GM23338 (cell line): ENCODE results near the gene ALPL. TPM values are rescaled to one million over a fixed set of nuclear protein-coding genes. Genes with fewer than 3 reads are reported as not detected.
A peak's percentile ranks its signal among the peaks of the same experiment; 100 is the strongest.

Experiments used
- ATAC-seq: fragments of 200-7000 bp; cut with Tn5 transposase; 3 replicates; pipeline ENCODE4 v1.9.1; 2020
- DNase-seq: peaks from one replicate; pipeline ENCODE4 v3.0.0-alpha.2; 2015; ENCODE audit warnings: low spot score
- H2AFZ ChIP-seq: fragments of 200-600 bp; sonication (generic); 2 replicates; pipeline ENCODE4 v1.8.0; 2016; ENCODE audit warnings: antibody characterized with exemption, mild to moderate bottlenecking, moderate library complexity
- H3F3A ChIP-seq: fragments of 200-600 bp; sonication (generic); replicated peaks from 2 replicates; pipeline ENCODE4 v1.8.0; 2017; ENCODE audit warnings: antibody characterized with exemption, mixed run types, low read depth
- H3K27ac ChIP-seq: fragments of 200-600 bp; sonication (generic); 2 replicates; pipeline ENCODE4 v1.6.1; 2016; ENCODE audit warnings: low read depth
- H3K27me3 ChIP-seq: fragments of 200-600 bp; sonication (generic); 2 replicates; pipeline ENCODE4 v1.8.0; 2016; ENCODE audit warnings: mild to moderate bottlenecking, mixed run types, moderate library complexity; ENCODE audit not compliant: insufficient read depth
- H3K36me3 ChIP-seq: fragments of 200-600 bp; sonication (generic); 2 replicates; pipeline ENCODE4 v1.8.0; 2016; ENCODE audit warnings: mild to moderate bottlenecking; ENCODE audit not compliant: insufficient read depth
- H3K4me1 ChIP-seq: fragments of 200-600 bp; sonication (generic); 2 replicates; pipeline ENCODE4 v1.8.0; 2016; ENCODE audit warnings: mild to moderate bottlenecking, moderate library complexity; ENCODE audit not compliant: insufficient read depth
- H3K4me2 ChIP-seq: fragments of 200-600 bp; sonication (generic); 2 replicates; pipeline ENCODE4 v1.7.1; 2017; ENCODE audit warnings: mixed run types
- H3K4me3 ChIP-seq: fragments of 200-600 bp; sonication (generic); 2 replicates; pipeline ENCODE4 v1.6.1; 2016; ENCODE audit warnings: mixed run types
- H3K79me2 ChIP-seq: fragments of 200-600 bp; sonication (generic); replicated peaks from 2 replicates; pipeline ENCODE4 v1.8.0; 2017; ENCODE audit warnings: mild to moderate bottlenecking; ENCODE audit not compliant: insufficient read depth
- H3K9me2 ChIP-seq: fragments of 200-600 bp; sonication (generic); 2 replicates; pipeline ENCODE4 v1.8.0; 2017; ENCODE audit not compliant: insufficient read depth
- H4K20me1 ChIP-seq: fragments of 200-600 bp; sonication (generic); replicated peaks from 2 replicates; pipeline ENCODE4 v1.8.0; 2017; ENCODE audit warnings: mild to moderate bottlenecking; ENCODE audit not compliant: insufficient read depth
- H3K27ac Mint-ChIP-seq: 2 replicates; pipeline ENCODE4 v1.8.0; 2020; ENCODE audit warnings: inconsistent platforms, mild to moderate bottlenecking, moderate library complexity, mixed read lengths
- H3K27me3 Mint-ChIP-seq: 3 replicates; pipeline ENCODE4 v1.8.0; 2022; ENCODE audit warnings: low read depth, mild to moderate bottlenecking, moderate library complexity, mixed read lengths, inconsistent platforms; ENCODE audit not compliant: insufficient read depth, poor library complexity
- H3K36me3 Mint-ChIP-seq: 3 replicates; pipeline ENCODE4 v1.8.0; 2021; ENCODE audit warnings: low read depth, mild to moderate bottlenecking, inconsistent platforms, moderate library complexity, mixed read lengths
- H3K4me1 Mint-ChIP-seq: 3 replicates; pipeline ENCODE4 v1.8.0; 2020; ENCODE audit warnings: mild to moderate bottlenecking, inconsistent platforms, mixed read lengths
- H3K4me3 Mint-ChIP-seq: 3 replicates; pipeline ENCODE4 v1.8.0; 2021; ENCODE audit warnings: moderate library complexity, mild to moderate bottlenecking, inconsistent platforms, mixed read lengths
- H3K9me3 Mint-ChIP-seq: 3 replicates; pipeline ENCODE4 v1.8.0; 2020; ENCODE audit warnings: moderate library complexity, mild to moderate bottlenecking, inconsistent platforms, mixed read lengths
- CREB1 ChIP-seq: fragments of 250-450 bp; sonication (Bioruptor Pico); IDR thresholded peaks from 2 replicates; pipeline ENCODE4 v1.5.0; 2020; ENCODE audit warnings: low read depth, mild to moderate bottlenecking, moderate library complexity
- CTCF ChIP-seq, 2 experiments: fragments of 200-600 bp in 1 of 2; sonication (generic) in 1 of 2; conservative IDR thresholded peaks; 2 replicates each; pipeline versions ENCODE4 v1.5.1 to v1.6.1; 2016 to 2017; ENCODE audit warnings: antibody characterized with exemption in 2 of 2, low read depth in 2 of 2, mild to moderate bottlenecking in 2 of 2, moderate library complexity in 1 of 2
- EZH2phosphoT487 ChIP-seq: fragments of 200-600 bp; sonication (generic); IDR thresholded peaks from one replicate; pipeline ENCODE4 v1.8.1; 2018; ENCODE audit warnings: antibody characterized with exemption; ENCODE audit not compliant: unreplicated experiment
- NANOG ChIP-seq: IDR thresholded peaks from 2 replicates; pipeline ENCODE4 v1.6.1; 2016; ENCODE audit warnings: antibody characterized with exemption, borderline replicate concordance
- POLR2AphosphoS5 ChIP-seq: IDR thresholded peaks from 2 replicates; pipeline ENCODE4 v1.6.1; 2016; ENCODE audit warnings: antibody characterized with exemption, low read depth
- ZNF114 ChIP-seq: fragments of 250-450 bp; sonication (Bioruptor Pico); IDR thresholded peaks from 2 replicates; pipeline ENCODE4 v1.5.0; 2020; ENCODE audit warnings: mild to moderate bottlenecking, moderate library complexity
- ZNF331 ChIP-seq: fragments of 250-450 bp; sonication (Bioruptor Pico); IDR thresholded peaks from 2 replicates; pipeline ENCODE4 v1.5.0; 2020; ENCODE audit warnings: low read depth, mild to moderate bottlenecking, moderate library complexity
- ZNF462 ChIP-seq: fragments of 250-450 bp; sonication (Bioruptor Pico); IDR thresholded peaks from 2 replicates; pipeline ENCODE4 v1.5.0; 2020; ENCODE audit warnings: mild to moderate bottlenecking, moderate library complexity
- polyA plus RNA-seq: library from polyadenylated mRNA; unstranded; fragments of >200 nt; fragmentation: Nextera tagmentation; extraction: Ambion mirVana; gene quantifications from 2 replicates; pipeline ENCODE4 v1.2.1, GENCODE V29; 2016
- total RNA-seq: library from RNA; depleted of rRNA; stranded (reverse); fragments of >200 nt; shearing (Covaris generic); gene quantifications from 2 replicates; pipeline ENCODE4 v1.2.3, GENCODE V29; 2014

ALPL gene
- total and polyA plus RNA-seq, 2 experiments from 2014 or later, result 116 to 187 TPM

GRCh38 chr1:21547876-21548275, 38.7 kb downstream of the ALPL start (continued):
- TF ChIP-seq ZNF462 (CRISPR knock-in tag), result no peak
- no peak for TF ChIP-seq POLR2AphosphoS5
- no peak for TF ChIP-seq EZH2phosphoT487
- no peak for TF ChIP-seq ZNF331
- TF ChIP-seq ZNF114, result no peak

GRCh38 chr1:21550097-21550496, 40.9 kb downstream of the ALPL start:
- Histone ChIP-seq H3K4me1 (peaks cover 24% of the 10 kb centered on the region), H3K4me2 (no peak overlapping the region), H3K27me3 (no peaks in the 10 kb centered on the region), H3K36me3 (no peaks in the 10 kb centered on the region; the same call in 1 of the 2 replicates), H2AFZ (no peak overlapping the region), H3K9me2 (no peaks in the 10 kb centered on the region), H3F3A (0 out of 2 replicates have a peak, but pooled peaks cover 11% of the 10 kb centered on the region), H3K79me2 (peaks cover 6% of the 10 kb centered on the region), H4K20me1 (peaks cover 3% of the 10 kb centered on the region), H3K4me3 (no peak overlapping the region), H3K27ac (0 out of 2 replicates have a peak overlapping the region, but pooled peaks have one; percentile 39)
- ATAC-seq (no peak), DNase-seq (no peak)
- H3K4me1 Mint-ChIP-seq, result peaks cover 46% of the 10 kb centered on the region
- no peak for TF ChIP-seq CTCF (conservative IDR thresholded peaks at IDR 0.05; ENCODE audit: low read depth in 2 of 2)
- TF ChIP-seq POLR2AphosphoS5, result no peak
- no peak for TF ChIP-seq CREB1 (CRISPR knock-in tag)
- no peak for TF ChIP-seq NANOG
- no peak for TF ChIP-seq ZNF331
- peaks cover 9% of the 10 kb centered on the region for H3K27me3 Mint-ChIP-seq
- H3K4me3 Mint-ChIP-seq, result no peak overlapping the region
- H3K9me3 Mint-ChIP-seq, result no peaks in the 10 kb centered on the region
- no peak overlapping the region for H3K27ac Mint-ChIP-seq
- H3K36me3 Mint-ChIP-seq, result peaks cover 5% of the 10 kb centered on the region
